Parathyroid adenoma (tissue), 2 donors: ENCODE results near the gene ROBO3.

ENCODE experiments used
- H2AFZ ChIP-seq: fragments of 300-600 bp; sonication (generic); one replicate; pipeline ENCODE4 v1.7.0; 2017; ENCODE audit warnings: antibody characterized with exemption, mild to moderate bottlenecking
- H3K27ac ChIP-seq: fragments of 300-600 bp; sonication (generic); one replicate; pipeline ENCODE4 v1.7.0; 2017
- H3K27me3 ChIP-seq: fragments of 300-600 bp; sonication (generic); one replicate; pipeline ENCODE4 v1.7.0; 2017; ENCODE audit warnings: low read length; ENCODE audit not compliant: control insufficient read depth, insufficient read depth
- H3K36me3 ChIP-seq: fragments of 300-600 bp; sonication (generic); one replicate; pipeline ENCODE4 v1.7.0; 2017; ENCODE audit warnings: low read length; ENCODE audit not compliant: control insufficient read depth, insufficient read depth
- H3K4me1 ChIP-seq: fragments of 300-600 bp; sonication (generic); one replicate; pipeline ENCODE4 v1.7.0; 2017; ENCODE audit warnings: control low read depth
- H3K4me2 ChIP-seq: fragments of 300-600 bp; sonication (generic); one replicate; pipeline ENCODE4 v1.7.0; 2017; ENCODE audit warnings: low read length
- H3K4me3 ChIP-seq: fragments of 300-600 bp; sonication (generic); one replicate; pipeline ENCODE4 v1.7.0; 2017; ENCODE audit warnings: low read depth, low read length
- H3K79me2 ChIP-seq: fragments of 300-600 bp; sonication (generic); one replicate; pipeline ENCODE4 v1.7.0; 2017; ENCODE audit warnings: control low read depth
- H3K9ac ChIP-seq: fragments of 300-600 bp; sonication (generic); one replicate; pipeline ENCODE4 v1.7.0; 2017; ENCODE audit warnings: mild to moderate bottlenecking
- H3K9me3 ChIP-seq: fragments of 300-600 bp; sonication (generic); one replicate; pipeline ENCODE4 v1.7.0; 2017; ENCODE audit warnings: low read length; ENCODE audit not compliant: control insufficient read depth
- CTCF ChIP-seq: fragments of 300-600 bp; sonication (generic); IDR thresholded peaks from one replicate; pipeline ENCODE4 v1.7.0; 2017; ENCODE audit warnings: antibody characterized with exemption, mild to moderate bottlenecking
- donor health status: primary hyperparathyroidism.

The ROBO3 gene

GRCh38 chr11:124916370-124916710 is 51.1 kb downstream of the ROBO3 start:
- no peaks in the 10 kb centered on the region for H3K9me3 ChIP-seq
- TF ChIP-seq CTCF = no peak
- no peak overlapping the region for H3K9ac ChIP-seq
- no peak overlapping the region for H3K27ac ChIP-seq
- H3K4me3 ChIP-seq = no peak overlapping the region
- no peak overlapping the region for H2AFZ ChIP-seq
- no peak overlapping the region for H3K4me2 ChIP-seq
- H3K4me1 ChIP-seq = no peaks in the 10 kb centered on the region
- no peaks in the 10 kb centered on the region for H3K27me3 ChIP-seq
- H3K79me2 ChIP-seq = no peaks in the 10 kb centered on the region
- no peaks in the 10 kb centered on the region for H3K36me3 ChIP-seq

- Histone ChIP-seq H3K79me2 (no peaks in the 10 kb centered on the region), H3K36me3 (no peaks in the 10 kb centered on the region), H3K27me3 (no peaks in the 10 kb centered on the region), H3K4me2 (no peak overlapping the region), H3K4me1 (no peaks in the 10 kb centered on the region), H2AFZ (no peak overlapping the region), H3K27ac (no peak overlapping the region), H3K9me3 (no peaks in the 10 kb centered on the region), H3K9ac (no peak overlapping the region), H3K4me3 (no peak overlapping the region)
- no peak for TF ChIP-seq CTCF
These were observed 51.9 kb downstream of the ROBO3 start for GRCh38 chr11:124917115-124917637.

- no peak for TF ChIP-seq CTCF
- H3K4me3 ChIP-seq = no peak within 1 kb of the TSS
- no peak within 1 kb of the TSS for H3K27ac ChIP-seq
- H2AFZ ChIP-seq = no peak within 1 kb of the TSS
- H3K4me2 ChIP-seq = no peak within 1 kb of the TSS
- H3K27me3 ChIP-seq = no peaks in the 10 kb centered on the region
- no peaks in the 10 kb centered on the region for H3K36me3 ChIP-seq
- no peaks in the 10 kb centered on the region for H3K79me2 ChIP-seq
- H3K9me3 ChIP-seq = no peaks in the 10 kb centered on the region
- H3K9ac ChIP-seq = no peak within 1 kb of the TSS
- no peaks in the 10 kb centered on the region for H3K4me1 ChIP-seq
These were observed 53.7 kb downstream of the ROBO3 start, which contains the start of gene HEPN1 for GRCh38 chr11:124918950-124919349. HEPN1 (plus strand) TSS chr11:124919250.

- Histone ChIP-seq H3K79me2 (no peaks in the 10 kb centered on the region), H3K27me3 (no peaks in the 10 kb centered on the region), H3K27ac (no peak overlapping the region), H3K9me3 (no peaks in the 10 kb centered on the region), H3K4me3 (no peak overlapping the region), H2AFZ (no peak overlapping the region), H3K36me3 (no peaks in the 10 kb centered on the region), H3K4me1 (no peaks in the 10 kb centered on the region), H3K4me2 (no peak overlapping the region), H3K9ac (no peak overlapping the region)
- no peak for TF ChIP-seq CTCF
These were observed 54.7 kb downstream of the ROBO3 start for GRCh38 chr11:124919898-124920297.

- Histone ChIP-seq H3K27me3 (no peaks in the 10 kb centered on the region), H3K4me3 (peak overlapping the region; percentile 46), H3K4me2 (peak overlapping the region; percentile 51), H3K9ac (no peak overlapping the region), H3K79me2 (no peaks in the 10 kb centered on the region), H2AFZ (no peak overlapping the region), H3K4me1 (no peaks in the 10 kb centered on the region), H3K27ac (no peak overlapping the region), H3K9me3 (no peaks in the 10 kb centered on the region), H3K36me3 (no peaks in the 10 kb centered on the region)
- no peak for TF ChIP-seq CTCF
These were observed 55.1 kb downstream of the ROBO3 start for GRCh38 chr11:124920356-124920755.
